ENCODE measurements around the gene P2RY2. TPM values are rescaled to one million over a fixed set of nuclear protein-coding genes. Genes with fewer than 3 reads are reported as not detected.

The P2RY2 gene
- total RNA-seq, 4 donors from 2014 or later, result 4.5 to 7.5 (median 6.7) TPM

- peak in 1 of 2 donors; percentile 11 for DNase-seq (ENCODE audit: low spot score in 2 of 2)
- H3K36me3 ChIP-seq, result no peaks in the 10 kb centered on the region
- WGBS, 2 donors, result 63 to 74% methylated on average over 6 to 11 of the region's 11 CpGs
- H3K4me1 ChIP-seq, result peaks cover 0 to 4% (median under 1%) of the 10 kb centered on the region in 4 donors
- TF ChIP-seq EP300 (IDR thresholded peaks at IDR 0.05) (no peak), CTCF (IDR thresholded peaks at IDR 0.05) (no peak), POLR2A (IDR thresholded peaks at IDR 0.05) (no peak)
- H3K27me3 ChIP-seq, result no peaks in the 10 kb centered on the region
- peak overlapping the region in 1 of 4 donors; percentile 6 for H3K4me3 ChIP-seq
- peak overlapping the region in 1 of 4 donors; percentile 55 for H3K27ac ChIP-seq
- no peaks in the 10 kb centered on the region for H3K9me3 ChIP-seq
Measured at GRCh38 chr11:73274722-73275380, 56.8 kb downstream of the P2RY2 start.

- DNase-seq (ENCODE audit: low spot score in 2 of 2), result peak in 1 of 2 donors; percentile 1
- 96 to 98% methylated on average over 4 of the region's 4 CpGs for WGBS, 2 donors
- H3K27ac ChIP-seq, result no peak overlapping the region
Measured at GRCh38 chr11:73275381-73275750, 57.3 kb downstream of the P2RY2 start.

GRCh38 chr11:73277467-73277866 lies 59.4 kb downstream of the P2RY2 start:
- Histone ChIP-seq H3K4me1 (peaks cover 0 to 4% (median 0%) of the 10 kb centered on the region in 4 donors), H3K27ac (no peak overlapping the region), H3K36me3 (no peaks in the 10 kb centered on the region), H3K4me3 (no peak overlapping the region), H3K9me3 (no peaks in the 10 kb centered on the region), H3K27me3 (no peaks in the 10 kb centered on the region)
- WGBS, 2 donors, result 78 to 85% methylated on average over 3 of the region's 3 CpGs
- DNase-seq (ENCODE audit: low spot score in 2 of 2), result no peak
- no peak for TF ChIP-seq EP300 (IDR thresholded peaks at IDR 0.05)
- TF ChIP-seq CTCF (IDR thresholded peaks at IDR 0.05), result no peak
- no peak for TF ChIP-seq POLR2A (IDR thresholded peaks at IDR 0.05)

More at GRCh38 chr11:73275381-73275750, 57.3 kb downstream of the P2RY2 start:
- no peaks in the 10 kb centered on the region for H3K36me3 ChIP-seq
- H3K27me3 ChIP-seq, result no peaks in the 10 kb centered on the region
- no peak overlapping the region for H3K4me3 ChIP-seq
- H3K4me1 ChIP-seq, result peaks cover 0 to 4% (median 0%) of the 10 kb centered on the region in 4 donors
- no peaks in the 10 kb centered on the region for H3K9me3 ChIP-seq
- no peak for TF ChIP-seq CTCF (IDR thresholded peaks at IDR 0.05)
- no peak for TF ChIP-seq POLR2A (IDR thresholded peaks at IDR 0.05)
- no peak for TF ChIP-seq EP300 (IDR thresholded peaks at IDR 0.05)

GRCh38 chr11:73280626-73281025 lies 62.5 kb downstream of the P2RY2 start:
- H3K9me3 ChIP-seq, result no peaks in the 10 kb centered on the region
- H3K36me3 ChIP-seq, result no peaks in the 10 kb centered on the region
- H3K27me3 ChIP-seq, result no peaks in the 10 kb centered on the region
- WGBS, 2 donors, result 54 to 57% methylated on average over 5 of the region's 5 CpGs
- no peaks in the 10 kb centered on the region for H3K4me1 ChIP-seq
- H3K4me3 ChIP-seq, result no peak overlapping the region
- no peak overlapping the region for H3K27ac ChIP-seq
- DNase-seq (ENCODE audit: low spot score in 2 of 2), result peak in 1 of 2 donors; percentile 25
- TF ChIP-seq CTCF (IDR thresholded peaks at IDR 0.05) (no peak), EP300 (IDR thresholded peaks at IDR 0.05) (peak in 1 of 2 donors; percentile 50), POLR2A (IDR thresholded peaks at IDR 0.05) (no peak)

GRCh38 chr11:73281201-73281741 lies 63.2 kb downstream of the P2RY2 start:
- TF ChIP-seq EP300 (IDR thresholded peaks at IDR 0.05) (peak in 1 of 2 donors; percentile 17), CTCF (IDR thresholded peaks at IDR 0.05) (no peak)
- Histone ChIP-seq H3K4me1 (no peaks in the 10 kb centered on the region), H3K27me3 (no peaks in the 10 kb centered on the region), H3K4me3 (no peak overlapping the region), H3K36me3 (no peaks in the 10 kb centered on the region), H3K9me3 (no peaks in the 10 kb centered on the region), H3K27ac (no peak overlapping the region)
- WGBS, 2 donors, result 89 to 94% methylated on average over 3 of the region's 3 CpGs
- DNase-seq (ENCODE audit: low spot score in 2 of 2), result no peak

Data from tibial nerve (tissue), 4 donors.